T1000 (cell line): ENCODE measurements around the gene ARHGDIA.
A peak's percentile ranks its signal among the peaks of the same experiment; 100 is the strongest.
"Not testable (repeated sequence)": the region's sequence is repeated elsewhere in the genome, so short reads cannot be mapped to it uniquely, and the experiment has no call there.

ENCODE experiments used
- DNase-seq: peaks from one replicate; lab custom pipeline; 2025; ENCODE audit warnings: mixed read lengths; lab: John Stamatoyannopoulos, UW

The ARHGDIA gene

GRCh38 chr17:81870981-81871386, at the start of gene ARHGDIA:
ARHGDIA (minus strand) TSS chr17:81871337; CDS start chr17:81869930, 1,407 bp downstream.
- DNase-seq, result no peak

GRCh38 chr17:81918832-81919545, 47.9 kb upstream of the ARHGDIA start:
- DNase-seq, result no peak

GRCh38 chr17:81918333-81918669, 47.2 kb upstream of the ARHGDIA start:
- DNase-seq, result not testable (repeated sequence)

- peak; percentile 92 for DNase-seq
These were observed 46.6 kb upstream of the ARHGDIA start, which contains the start of gene SIRT7 for GRCh38 chr17:81917565-81918332. SIRT7 (minus strand) TSS chr17:81918176; CDS start chr17:81918131, 45 bp downstream.

GRCh38 chr17:81916234-81917001, 45.3 kb upstream of the ARHGDIA start:
- DNase-seq, result peak; percentile 81

- DNase-seq, result no peak
These were observed 44.2 kb upstream of the ARHGDIA start for GRCh38 chr17:81915331-81915730.

- DNase-seq, result no peak
These were observed 43.1 kb upstream of the ARHGDIA start for GRCh38 chr17:81914103-81914850.

GRCh38 chr17:81913394-81914102, 42.4 kb upstream of the ARHGDIA start:
- DNase-seq, result peak; percentile 22

- peak; percentile 60 for DNase-seq
These were observed 41.5 kb upstream of the ARHGDIA start for GRCh38 chr17:81912441-81913309.

- no peak for DNase-seq
These were observed 40.8 kb upstream of the ARHGDIA start for GRCh38 chr17:81911969-81912368.

- DNase-seq, result peak; percentile 95
These were observed 40.3 kb upstream of the ARHGDIA start, which contains the start of gene PCYT2 for GRCh38 chr17:81911277-81911961. PCYT2 (minus strand) TSS chr17:81911399; CDS start chr17:81911355, 44 bp downstream.

GRCh38 chr17:81910840-81911276, 39.7 kb upstream of the ARHGDIA start:
- no peak for DNase-seq

GRCh38 chr17:81909966-81910839, 39.1 kb upstream of the ARHGDIA start:
- no peak for DNase-seq

- DNase-seq, result no peak
These were observed 38.1 kb upstream of the ARHGDIA start for GRCh38 chr17:81909231-81909630.

- DNase-seq, result no peak
These were observed 37.7 kb upstream of the ARHGDIA start for GRCh38 chr17:81908793-81909192.

- no peak for DNase-seq
These were observed 36.3 kb upstream of the ARHGDIA start for GRCh38 chr17:81907219-81908145.
